Loucy (cell line): ENCODE results near the gene KLK12.

Experiments
- CTCF ChIP-seq: fragments of 200-600 bp; sonication (generic); conservative IDR thresholded peaks from 2 replicates; pipeline ENCODE4 v1.5.1; 2014; ENCODE audit warnings: mild to moderate bottlenecking, antibody characterized with exemption, low read length
- EZH2phosphoT487 ChIP-seq: fragments of 200-600 bp; IDR thresholded peaks from 2 replicates; pipeline ENCODE4 v1.6.1; 2018; ENCODE audit warnings: antibody characterized with exemption, mild to moderate bottlenecking, moderate library complexity, borderline replicate concordance

DNA sequence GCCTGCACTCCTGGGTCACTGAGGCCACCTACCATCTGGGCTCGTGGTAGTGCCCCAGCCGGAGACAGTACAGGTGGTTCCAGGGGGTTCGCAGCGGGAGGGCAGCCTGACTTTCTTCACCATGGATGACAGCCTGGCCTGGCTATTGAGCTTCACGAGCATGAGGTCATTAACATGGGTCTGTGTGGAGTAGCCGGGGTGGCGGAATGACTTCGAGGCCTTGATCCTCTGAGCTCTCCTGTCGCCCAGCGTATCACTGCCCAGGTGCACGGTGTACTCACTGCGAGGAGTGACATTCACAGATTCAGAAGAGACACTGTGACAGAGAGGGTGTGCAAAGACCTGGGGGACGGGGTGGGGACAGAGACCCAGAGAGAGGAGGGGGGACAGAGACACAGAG is 54.6 kb downstream of the KLK12 start:
- no peak for TF ChIP-seq CTCF
- no peak for TF ChIP-seq EZH2phosphoT487
